Lung (tissue), 12 donors: Measurements from ENCODE around the gene KIAA0513. TPM values are rescaled to one million over a fixed set of nuclear protein-coding genes. Genes with fewer than 3 reads are reported as not detected.

ENCODE experiments used
- ATAC-seq: fragments of 200-7000 bp; cut with Tn5 transposase; one replicate; pipeline ENCODE4 v1.9.1; 2020; ENCODE audit warnings: moderate number of reproducible peaks; ENCODE audit not compliant: insufficient read depth, low FRiP score
- DNase-seq, 3 donors: peaks; one replicate each; pipeline ENCODE4 v3.0.0-alpha.2; 2013 to 2017
- H3K27ac ChIP-seq, 2 donors: one replicate each; pipeline ENCODE4 v1.5.1; 2013; ENCODE audit warnings: mild to moderate bottlenecking in 2 of 2, moderate library complexity in 2 of 2, control low read depth in 1 of 2, inconsistent platforms in 1 of 2, low read depth in 1 of 2, low read length in 1 of 2
- H3K27me3 ChIP-seq, 3 donors: one replicate each; pipeline ENCODE4 v1.5.1; 2013; ENCODE audit warnings: low read length in 2 of 3; ENCODE audit not compliant: control insufficient read depth in 3 of 3, insufficient read depth in 3 of 3
- H3K36me3 ChIP-seq, 4 donors: one replicate each; pipeline ENCODE4 v1.5.1; 2013; ENCODE audit warnings: low read length in 4 of 4, mild to moderate bottlenecking in 1 of 4, moderate library complexity in 1 of 4; ENCODE audit not compliant: control insufficient read depth in 4 of 4, insufficient read depth in 4 of 4
- H3K4me1 ChIP-seq, 5 donors: one replicate each; pipeline ENCODE4 v1.5.1; 2013; ENCODE audit warnings: low read length in 5 of 5, mild to moderate bottlenecking in 2 of 5, moderate library complexity in 1 of 5; ENCODE audit not compliant: control insufficient read depth in 5 of 5, insufficient read depth in 5 of 5
- H3K4me3 ChIP-seq: one replicate; pipeline ENCODE4 v1.5.1; 2013; ENCODE audit warnings: mild to moderate bottlenecking, control low read depth, moderate library complexity
- H3K9ac ChIP-seq, 2 donors: one replicate each; pipeline ENCODE4 v1.5.1; 2013; ENCODE audit warnings: low read length in 2 of 2, control low read depth in 1 of 2; ENCODE audit not compliant: insufficient read depth in 1 of 2
- H3K9me3 ChIP-seq, 4 donors: one replicate each; pipeline ENCODE4 v1.5.1; 2013; ENCODE audit warnings: low read length in 3 of 4, mild to moderate bottlenecking in 1 of 4, moderate library complexity in 1 of 4; ENCODE audit not compliant: control insufficient read depth in 4 of 4, insufficient read depth in 3 of 4
- WGBS, 2 donors: extraction: QIAGEN DNeasy Blood & Tissue Kit; methylation state at CpG; one replicate each; pipeline ENCODE4 v1.1.7; 2013; 5-methylcytosine and 5-hydroxymethylcytosine counted together
- polyA plus RNA-seq, 2 donors: library from polyadenylated mRNA; stranded (reverse); fragments of 200-250 nt; gene quantifications; one replicate each; pipeline ENCODE4 v1.2.1, GENCODE V29; 2013
- total RNA-seq, 2 donors: library from RNA; depleted of rRNA in 1 of 2; stranded (reverse); fragments of >200 nt in 1 of 2; gene quantifications; one replicate each; pipeline ENCODE4 v1.2.1, GENCODE V29; 2014 to 2021
- TF ChIP-seq, protein P1 (sequence below): IDR thresholded peaks from 2 replicates; pipeline ENCODE4 v1.5.1; 2012; ENCODE audit warnings: mild to moderate bottlenecking; ENCODE audit errors: control extremely low read depth, extremely low read depth
- donor health status: control.
- donor health status: control.
- donor health status: Bipolar disorder and iron deficiency.
- donor health status: healthy.
- donor health status: DM: yes; HTN: yes; CAD: no.

The KIAA0513 gene
- total and polyA plus RNA-seq, 4 donors = 10.4 to 23.5 (median 12.0) TPM

GRCh38 chr16:85126705-85127378 is 99.2 kb downstream of the KIAA0513 start:
- 29 to 38% methylated on average over 20 of the region's 20 CpGs for WGBS, 2 donors
- DNase-seq = peak; percentile 79 to 84 (median 80)

DNA sequence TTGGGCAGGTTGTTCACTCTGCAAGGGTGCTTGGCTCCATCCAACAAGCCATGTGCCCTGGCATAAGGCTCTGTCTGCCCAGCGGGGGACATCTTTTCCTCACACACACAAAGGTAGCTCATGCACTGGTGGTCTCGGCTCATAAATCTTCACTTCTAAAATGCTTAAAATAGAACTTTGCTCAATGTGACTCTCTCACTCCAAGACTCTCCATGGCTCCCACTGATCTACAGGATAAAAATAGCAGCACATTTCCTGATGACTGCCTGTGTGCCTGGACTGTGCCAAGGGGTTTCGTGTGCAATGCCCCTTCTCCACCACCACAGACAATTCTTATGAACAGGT is 99.8 kb downstream of the KIAA0513 start:
- Histone ChIP-seq H3K36me3 (no peaks in the 10 kb centered on the region), H3K9ac (no peak overlapping the region), H3K27me3 (no peaks in the 10 kb centered on the region), H3K9me3 (no peaks in the 10 kb centered on the region), H3K4me1 (peaks cover 7 to 58% (median 18%) of the 10 kb centered on the region in 5 donors), H3K4me3 (no peak overlapping the region), H3K27ac (no peak overlapping the region)
- TF ChIP-seq, protein P1, sequence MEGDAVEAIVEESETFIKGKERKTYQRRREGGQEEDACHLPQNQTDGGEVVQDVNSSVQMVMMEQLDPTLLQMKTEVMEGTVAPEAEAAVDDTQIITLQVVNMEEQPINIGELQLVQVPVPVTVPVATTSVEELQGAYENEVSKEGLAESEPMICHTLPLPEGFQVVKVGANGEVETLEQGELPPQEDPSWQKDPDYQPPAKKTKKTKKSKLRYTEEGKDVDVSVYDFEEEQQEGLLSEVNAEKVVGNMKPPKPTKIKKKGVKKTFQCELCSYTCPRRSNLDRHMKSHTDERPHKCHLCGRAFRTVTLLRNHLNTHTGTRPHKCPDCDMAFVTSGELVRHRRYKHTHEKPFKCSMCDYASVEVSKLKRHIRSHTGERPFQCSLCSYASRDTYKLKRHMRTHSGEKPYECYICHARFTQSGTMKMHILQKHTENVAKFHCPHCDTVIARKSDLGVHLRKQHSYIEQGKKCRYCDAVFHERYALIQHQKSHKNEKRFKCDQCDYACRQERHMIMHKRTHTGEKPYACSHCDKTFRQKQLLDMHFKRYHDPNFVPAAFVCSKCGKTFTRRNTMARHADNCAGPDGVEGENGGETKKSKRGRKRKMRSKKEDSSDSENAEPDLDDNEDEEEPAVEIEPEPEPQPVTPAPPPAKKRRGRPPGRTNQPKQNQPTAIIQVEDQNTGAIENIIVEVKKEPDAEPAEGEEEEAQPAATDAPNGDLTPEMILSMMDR = no peak
- ATAC-seq = no peak
- 70 to 82% methylated on average over 3 of the region's 3 CpGs for WGBS, 2 donors
- DNase-seq = no peak

More at GRCh38 chr16:85126705-85127378, 99.2 kb downstream of the KIAA0513 start:
- Histone ChIP-seq H3K9me3 (no peaks in the 10 kb centered on the region), H3K27me3 (no peaks in the 10 kb centered on the region), H3K27ac (peak overlapping the region in 1 of 2 donors; percentile 49), H3K9ac (no peak overlapping the region), H3K4me3 (no peak overlapping the region), H3K36me3 (no peaks in the 10 kb centered on the region), H3K4me1 (peaks cover 7 to 58% (median 18%) of the 10 kb centered on the region in 5 donors)
- TF ChIP-seq, protein P1 = no peak
- ATAC-seq = peak; percentile 22

GRCh38 chr16:85128079-85128837 is 100.7 kb downstream of the KIAA0513 start:
- Histone ChIP-seq H3K4me1 (peaks cover 7 to 58% (median 18%) of the 10 kb centered on the region in 5 donors), H3K27me3 (no peaks in the 10 kb centered on the region), H3K9me3 (no peaks in the 10 kb centered on the region), H3K36me3 (no peaks in the 10 kb centered on the region), H3K9ac (no peak overlapping the region), H3K27ac (no peak overlapping the region), H3K4me3 (no peak overlapping the region)
- TF ChIP-seq, protein P1 = no peak
- 93 to 98% methylated on average over 9 of the region's 9 CpGs for WGBS, 2 donors
- DNase-seq (no peak), ATAC-seq (no peak)
